Gastrocnemius medialis (tissue), 4 donors: ENCODE results near the gene GNG2. TPM values are rescaled to one million over a fixed set of nuclear protein-coding genes. Genes with fewer than 3 reads are reported as not detected.

Source experiments
- ATAC-seq, 2 donors: fragments of 150-250 bp; one replicate each; pipeline ENCODE4 v1.9.1; 2016
- DNase-seq, 2 donors: peaks; one replicate each; pipeline ENCODE4 v3.0.0-alpha.2; 2019
- H3K27ac ChIP-seq, 4 donors: fragments of 200-600 bp; sonication (generic); 1 replicate in 1 of 4; 2 replicates in 3 of 4; pipeline ENCODE4 v1.5.1; 2016 to 2018; ENCODE audit warnings: mild to moderate bottlenecking in 2 of 4, moderate library complexity in 1 of 4
- H3K27me3 ChIP-seq, 3 donors: fragments of 200-600 bp; sonication (generic) in 2 of 3; 1 replicate in 1 of 3; 2 replicates in 2 of 3; pipeline versions ENCODE4 v1.5.1 to v1.6.0; 2016 to 2019; ENCODE audit warnings: mild to moderate bottlenecking in 1 of 3, moderate library complexity in 1 of 3
- H3K36me3 ChIP-seq, 2 donors: fragments of 200-600 bp; sonication (generic) in 1 of 2; one replicate each; pipeline ENCODE4 v1.5.1; 2017 to 2018
- H3K4me1 ChIP-seq, 2 donors: fragments of 200-600 bp; sonication (generic) in 1 of 2; one replicate each; pipeline ENCODE4 v1.5.1; 2016 to 2017; ENCODE audit warnings: mild to moderate bottlenecking in 2 of 2
- H3K4me3 ChIP-seq, 4 donors: fragments of 200-600 bp; sonication (generic) in 3 of 4; 1 replicate in 1 of 4; 2 replicates in 3 of 4; pipeline ENCODE4 v1.5.1; 2016 to 2019; ENCODE audit warnings: mild to moderate bottlenecking in 2 of 4
- H3K9me3 ChIP-seq, 3 donors: fragments of 200-600 bp; sonication (generic) in 2 of 3; 1 replicate in 1 of 3; 2 replicates in 2 of 3; pipeline ENCODE4 v1.5.1; 2016 to 2019
- CTCF ChIP-seq, 5 experiments: fragments of 450-650 bp in 3 of 5; fragments of 200-600 bp in 2 of 5; sonication (generic) in 2 of 5; IDR thresholded peaks in 4 of 5; conservative IDR thresholded peaks in 1 of 5; 1 replicate in 4 of 5; 2 replicates in 1 of 5; pipeline ENCODE4 v1.5.1; 2016 to 2019; ENCODE audit warnings: antibody characterized with exemption in 5 of 5, mild to moderate bottlenecking in 3 of 5, moderate library complexity in 3 of 5
- POLR2A ChIP-seq, 2 donors: fragments of 450-650 bp; IDR thresholded peaks; one replicate each; pipeline ENCODE4 v1.6.1; 2017; ENCODE audit warnings: antibody characterized with exemption in 2 of 2, mild to moderate bottlenecking in 2 of 2, moderate library complexity in 2 of 2
- in situ Hi-C, 4 donors: fragments of 200-750 bp; cut with MboI; loops; one replicate each; pipeline versions ENCODE4 v1.15.0 to v1.8.0; 2017; ENCODE audit warnings: low sequenced_read_pairs in 4 of 4
- intact Hi-C: fragments of 100-400 bp; cut with DNase I; formaldehyde crosslinking; loops from one replicate; pipeline ENCODE4 v1.15.1; 2023; ENCODE audit warnings: low total_unique reads
- total RNA-seq, 4 donors: library from RNA; depleted of rRNA; stranded (reverse); fragments of >200 nt; gene quantifications; one replicate each; pipeline versions ENCODE4 v1.1.0 to v1.2.3, GENCODE V29; 2016

Gene GNG2
- total RNA-seq, 4 donors from 2014 or later: 0.41 to 4.9 (median 2.2) TPM

DNA sequence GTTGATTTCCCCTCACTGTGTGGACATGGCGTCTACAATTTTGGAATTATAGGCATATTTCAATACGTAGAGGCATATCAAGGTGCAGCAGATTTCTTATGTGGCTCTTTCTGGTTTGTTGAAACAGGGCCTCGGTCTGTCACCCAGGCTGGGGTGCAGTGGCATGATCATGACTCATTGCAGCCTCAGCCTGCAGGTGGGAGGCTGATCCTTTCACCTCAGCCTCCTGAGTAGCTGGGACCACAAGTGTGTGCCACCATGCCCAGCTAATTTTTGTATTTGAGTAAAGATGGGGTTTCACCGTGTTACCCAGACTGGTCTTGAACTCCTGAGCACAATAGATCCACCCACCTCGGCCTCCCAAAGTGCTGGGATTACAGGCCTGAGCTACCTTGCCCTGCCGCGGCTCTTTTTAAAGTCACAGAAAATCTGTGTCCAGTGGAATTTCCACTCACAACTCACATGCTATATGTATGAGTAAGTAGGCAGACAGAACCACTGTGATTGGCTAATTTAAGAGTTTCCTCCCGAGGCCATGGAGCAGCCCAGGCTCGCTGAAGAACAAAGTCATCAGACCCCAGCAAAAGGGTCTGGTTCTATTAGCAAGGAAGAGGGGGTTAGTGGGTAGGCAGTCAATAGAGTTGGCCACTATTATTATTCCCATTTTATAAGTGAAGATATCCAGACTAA lies 9.1 kb downstream of the GNG2 start:
- Histone ChIP-seq H3K36me3 (no peaks in the 10 kb centered on the region), H3K4me1 (peaks cover 0 to 3% of the 10 kb centered on the region in 2 donors), H3K4me3 (no peak overlapping the region), H3K27ac (no peak overlapping the region), H3K27me3 (peaks cover 0 to 1% (median 0%) of the 10 kb centered on the region in 3 donors), H3K9me3 (no peaks in the 10 kb centered on the region)
- no peak for DNase-seq
- in situ Hi-C loops (no loop called here), intact Hi-C loops (no loop called here)
- TF ChIP-seq POLR2A (IDR thresholded peaks at IDR 0.05) (no peak), CTCF (IDR thresholded peaks at IDR 0.05 in 4 of 5, conservative IDR thresholded peaks at IDR 0.05 in 1 of 5) (no peak)
- no peak for ATAC-seq

- TF ChIP-seq POLR2A (IDR thresholded peaks at IDR 0.05) (no peak), CTCF (IDR thresholded peaks at IDR 0.05 in 4 of 5, conservative IDR thresholded peaks at IDR 0.05 in 1 of 5) (no peak)
- intact Hi-C loops: no loop called here
- DNase-seq: no peak
- no peaks in the 10 kb centered on the region for H3K9me3 ChIP-seq
- H3K4me1 ChIP-seq: peaks cover 0 to 3% of the 10 kb centered on the region in 2 donors
- H3K36me3 ChIP-seq: no peaks in the 10 kb centered on the region
- ATAC-seq: no peak
- no peak overlapping the region for H3K27ac ChIP-seq
- H3K4me3 ChIP-seq: no peak overlapping the region
- H3K27me3 ChIP-seq: no peaks in the 10 kb centered on the region
- in situ Hi-C loops: no loop called here
Measured at GRCh38 chr14:51870606-51871005, 10.2 kb downstream of the GNG2 start.

DNA sequence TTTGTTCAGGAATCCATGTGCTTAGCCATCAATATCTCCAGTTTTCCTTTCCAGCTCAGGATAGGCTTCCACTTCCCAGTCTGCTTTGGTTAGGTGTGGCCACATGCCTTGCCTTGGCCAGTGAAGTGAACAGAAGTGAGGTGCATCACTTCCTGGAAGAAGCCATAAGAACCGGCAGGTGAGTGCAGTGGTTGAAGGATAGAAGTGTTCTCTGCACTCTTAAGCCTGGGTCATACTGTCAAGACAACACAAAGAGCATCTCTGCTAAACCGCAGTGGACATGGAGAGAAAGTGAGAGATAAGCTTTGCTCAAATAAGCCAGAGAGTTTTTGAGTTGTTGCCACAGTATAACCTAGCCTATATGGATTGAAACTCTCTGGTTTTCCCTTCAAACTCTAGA lies 11.4 kb downstream of the GNG2 start:
- Histone ChIP-seq H3K36me3 (no peaks in the 10 kb centered on the region), H3K27ac (no peak overlapping the region), H3K4me1 (peaks cover 0 to 3% of the 10 kb centered on the region in 2 donors), H3K9me3 (no peaks in the 10 kb centered on the region), H3K27me3 (no peaks in the 10 kb centered on the region), H3K4me3 (no peak overlapping the region)
- intact Hi-C loops: no loop called here
- ATAC-seq: no peak
- in situ Hi-C loops: no loop called here
- no peak for DNase-seq
- no peak for TF ChIP-seq CTCF (IDR thresholded peaks at IDR 0.05 in 4 of 5, conservative IDR thresholded peaks at IDR 0.05 in 1 of 5)
- TF ChIP-seq POLR2A (IDR thresholded peaks at IDR 0.05): no peak

DNA sequence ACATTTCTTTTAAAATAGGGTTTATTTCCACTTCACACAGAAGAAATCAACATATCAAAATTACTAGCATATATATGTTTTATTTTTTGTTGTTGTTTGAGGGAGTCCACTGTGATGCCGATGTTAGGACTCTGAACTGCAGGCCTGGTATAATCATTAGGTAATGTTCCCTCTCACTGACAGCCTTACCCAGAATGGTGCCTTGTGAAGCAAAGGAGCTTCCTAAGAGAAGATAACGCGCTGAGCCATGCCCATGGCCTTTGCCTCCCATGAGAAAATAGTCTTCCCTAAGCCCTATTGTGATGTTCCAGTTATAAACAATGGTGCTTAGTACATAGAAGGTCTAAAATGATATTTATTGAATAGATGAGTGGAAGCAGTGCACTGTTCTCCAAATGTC lies 12.0 kb downstream of the GNG2 start:
- intact Hi-C loops: no loop called here
- no peaks in the 10 kb centered on the region for H3K36me3 ChIP-seq
- ATAC-seq (no peak), DNase-seq (no peak)
- in situ Hi-C loops: no loop called here
- no peak overlapping the region for H3K4me3 ChIP-seq
- peaks cover 0 to 3% of the 10 kb centered on the region in 2 donors for H3K4me1 ChIP-seq
- H3K9me3 ChIP-seq: no peaks in the 10 kb centered on the region
- TF ChIP-seq POLR2A (IDR thresholded peaks at IDR 0.05) (no peak), CTCF (IDR thresholded peaks at IDR 0.05 in 4 of 5, conservative IDR thresholded peaks at IDR 0.05 in 1 of 5) (no peak)
- peak overlapping the region in 1 of 4 donors; percentile 11 for H3K27ac ChIP-seq
- H3K27me3 ChIP-seq: no peaks in the 10 kb centered on the region
